Chondrocyte (in vitro differentiated cells): ENCODE data around the gene GPC6. TPM values are rescaled to one million over a fixed set of nuclear protein-coding genes. Genes with fewer than 3 reads are reported as not detected.

ENCODE experiments used
- DNase-seq: peaks from one replicate; pipeline ENCODE4 v3.0.0; 2021; ENCODE audit warnings: mixed read lengths, low spot score
- H3K27ac Mint-ChIP-seq: one replicate; pipeline ENCODE4 v1.8.0; 2021; ENCODE audit warnings: mild to moderate bottlenecking, moderate library complexity, mixed read lengths; ENCODE audit not compliant: unreplicated experiment
- H3K27me3 Mint-ChIP-seq: 2 replicates; pipeline ENCODE4 v1.8.0; 2021; ENCODE audit warnings: low read depth, mixed read lengths
- H3K36me3 Mint-ChIP-seq: 2 replicates; pipeline ENCODE4 v1.8.0; 2021; ENCODE audit warnings: low read depth, mixed read lengths
- H3K4me1 Mint-ChIP-seq: 2 replicates; pipeline ENCODE4 v1.8.0; 2021; ENCODE audit warnings: low read depth, mild to moderate bottlenecking, mixed read lengths
- H3K4me3 Mint-ChIP-seq: one replicate; pipeline ENCODE4 v1.8.0; 2021; ENCODE audit warnings: mild to moderate bottlenecking, moderate library complexity, mixed read lengths; ENCODE audit not compliant: unreplicated experiment
- H3K9me3 Mint-ChIP-seq: 2 replicates; pipeline ENCODE4 v1.8.0; 2021; ENCODE audit warnings: low read depth, mixed read lengths
- total RNA-seq: library from RNA; stranded (reverse); gene quantifications from 3 replicates; pipeline ENCODE4 v1.2.1, GENCODE V29; 2021
- TF ChIP-seq, protein P1 (sequence below): fragments of 200-600 bp; sonication (generic); IDR thresholded peaks from 2 replicates; pipeline ENCODE4 v1.5.0; 2021; ENCODE audit warnings: antibody characterized with exemption, mild to moderate bottlenecking, moderate library complexity

Gene GPC6
- total RNA-seq, 1 donor from 2014 or later = 76.1 TPM

- DNase-seq = no peak
- Mint-ChIP-seq H3K27ac (no peak overlapping the region), H3K4me1 (peaks cover 58% of the 10 kb centered on the region), H3K9me3 (peaks cover 3% of the 10 kb centered on the region), H3K36me3 (no peaks in the 10 kb centered on the region), H3K27me3 (no peaks in the 10 kb centered on the region), H3K4me3 (no peak overlapping the region)
- TF ChIP-seq, protein P1, sequence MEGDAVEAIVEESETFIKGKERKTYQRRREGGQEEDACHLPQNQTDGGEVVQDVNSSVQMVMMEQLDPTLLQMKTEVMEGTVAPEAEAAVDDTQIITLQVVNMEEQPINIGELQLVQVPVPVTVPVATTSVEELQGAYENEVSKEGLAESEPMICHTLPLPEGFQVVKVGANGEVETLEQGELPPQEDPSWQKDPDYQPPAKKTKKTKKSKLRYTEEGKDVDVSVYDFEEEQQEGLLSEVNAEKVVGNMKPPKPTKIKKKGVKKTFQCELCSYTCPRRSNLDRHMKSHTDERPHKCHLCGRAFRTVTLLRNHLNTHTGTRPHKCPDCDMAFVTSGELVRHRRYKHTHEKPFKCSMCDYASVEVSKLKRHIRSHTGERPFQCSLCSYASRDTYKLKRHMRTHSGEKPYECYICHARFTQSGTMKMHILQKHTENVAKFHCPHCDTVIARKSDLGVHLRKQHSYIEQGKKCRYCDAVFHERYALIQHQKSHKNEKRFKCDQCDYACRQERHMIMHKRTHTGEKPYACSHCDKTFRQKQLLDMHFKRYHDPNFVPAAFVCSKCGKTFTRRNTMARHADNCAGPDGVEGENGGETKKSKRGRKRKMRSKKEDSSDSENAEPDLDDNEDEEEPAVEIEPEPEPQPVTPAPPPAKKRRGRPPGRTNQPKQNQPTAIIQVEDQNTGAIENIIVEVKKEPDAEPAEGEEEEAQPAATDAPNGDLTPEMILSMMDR = no peak
These were observed 550.9 kb downstream of the GPC6 start for GRCh38 chr13:93777504-93777903.

DNA sequence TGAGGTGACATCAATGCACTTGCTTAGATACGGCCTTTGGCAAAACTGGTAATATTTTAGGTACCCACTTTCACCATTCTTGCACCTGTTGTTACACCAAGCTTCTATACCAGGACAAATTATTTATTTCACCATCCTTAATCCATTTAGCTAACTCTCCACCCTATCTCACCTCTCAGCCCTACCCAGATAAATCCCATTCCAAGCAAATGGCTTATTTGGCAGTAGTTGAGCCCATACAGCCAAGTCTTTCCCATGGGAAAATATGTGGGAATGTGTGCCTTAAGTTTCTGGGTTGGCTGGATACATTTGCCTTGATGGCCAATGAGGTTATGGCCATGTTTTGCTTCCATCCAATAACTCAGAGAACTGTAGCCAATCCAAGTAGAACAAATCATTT is 551.9 kb downstream of the GPC6 start:
- DNase-seq = no peak
- H3K27ac Mint-ChIP-seq = no peak overlapping the region
- H3K27me3 Mint-ChIP-seq = no peaks in the 10 kb centered on the region
- H3K36me3 Mint-ChIP-seq = peaks cover under 1% of the 10 kb centered on the region
- H3K9me3 Mint-ChIP-seq = peaks cover 9% of the 10 kb centered on the region
- no peak overlapping the region for H3K4me3 Mint-ChIP-seq
- TF ChIP-seq, protein P1 = no peak
- H3K4me1 Mint-ChIP-seq = peaks cover 48% of the 10 kb centered on the region

GRCh38 chr13:93784191-93784590 is 557.6 kb downstream of the GPC6 start:
- H3K27me3 Mint-ChIP-seq = no peaks in the 10 kb centered on the region
- peaks cover 18% of the 10 kb centered on the region for H3K4me1 Mint-ChIP-seq
- DNase-seq = no peak
- TF ChIP-seq, protein P1 = no peak
- no peak overlapping the region for H3K27ac Mint-ChIP-seq
- H3K9me3 Mint-ChIP-seq = peaks cover 8% of the 10 kb centered on the region
- peaks cover 2% of the 10 kb centered on the region for H3K36me3 Mint-ChIP-seq
- no peak overlapping the region for H3K4me3 Mint-ChIP-seq

GRCh38 chr13:93786846-93787489 is 560.4 kb downstream of the GPC6 start:
- H3K4me3 Mint-ChIP-seq = no peak overlapping the region
- no peak for DNase-seq
- H3K36me3 Mint-ChIP-seq = peaks cover 2% of the 10 kb centered on the region
- H3K27ac Mint-ChIP-seq = no peak overlapping the region
- no peaks in the 10 kb centered on the region for H3K27me3 Mint-ChIP-seq
- H3K4me1 Mint-ChIP-seq = peaks cover 25% of the 10 kb centered on the region
- H3K9me3 Mint-ChIP-seq = peaks cover 8% of the 10 kb centered on the region
- TF ChIP-seq, protein P1 = no peak

DNA sequence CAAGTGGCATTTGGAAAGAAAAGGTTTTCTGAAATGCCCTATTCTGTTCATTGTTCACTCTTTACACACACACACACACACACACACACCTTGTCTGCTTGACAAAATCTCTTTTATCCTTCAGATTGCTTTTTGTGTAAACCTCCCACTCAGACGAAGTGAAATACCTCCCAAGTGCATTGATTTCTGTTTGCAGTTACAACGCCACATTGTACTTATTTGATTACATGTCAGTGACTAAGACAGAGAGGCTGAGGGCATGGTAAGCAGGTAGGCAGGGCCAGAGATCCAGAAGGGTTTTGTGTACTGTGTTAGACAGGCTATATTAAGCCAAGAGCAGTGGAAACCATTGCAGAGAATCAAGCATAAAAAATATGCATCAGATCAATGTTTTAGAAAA is 561.8 kb downstream of the GPC6 start:
- TF ChIP-seq, protein P1 = no peak
- DNase-seq = no peak
- Mint-ChIP-seq H3K9me3 (peaks cover 3% of the 10 kb centered on the region), H3K36me3 (peaks cover 2% of the 10 kb centered on the region), H3K27ac (no peak overlapping the region), H3K4me3 (no peak overlapping the region), H3K27me3 (no peaks in the 10 kb centered on the region), H3K4me1 (peaks cover 25% of the 10 kb centered on the region)
